ENCODE measurements around the gene IMPG1.

The IMPG1 gene

GRCh38 chr6:75892384-75892783, 180.1 kb downstream of the IMPG1 start:
- H3K9me3 ChIP-seq (replicated peaks in 1 of 2; ENCODE audit: control insufficient read depth in 2 of 2, insufficient read depth in 1 of 2, low read depth in 1 of 2, low read length in 2 of 2), result no peaks in the 10 kb centered on the region
- no peak overlapping the region for H3K4me3 ChIP-seq (ENCODE audit: low read length in 2 of 2)
- no peak overlapping the region for H3K27ac ChIP-seq (replicated peaks; ENCODE audit: low read length)
- H3K14ac ChIP-seq (ENCODE audit: low read length), result no peak overlapping the region
- no peaks in the 10 kb centered on the region for H3K27me3 ChIP-seq (ENCODE audit: control insufficient read depth in 3 of 3, insufficient read depth in 3 of 3, low read depth in 1 of 3, low read length in 3 of 3)
- no CpG with 5 or more reads among the region's 8 CpGs for WGBS, 2 donors (ENCODE audit: extremely low coverage in 2 of 2, insufficient read length in 2 of 2, insufficient replicate concordance in 1 of 2)
- peaks cover 0 to 39% of the 10 kb centered on the region in 2 donors for H3K36me3 ChIP-seq (replicated peaks in 1 of 2; ENCODE audit: control insufficient read depth in 2 of 2, insufficient read depth in 2 of 2, low read length in 2 of 2)
- no peak overlapping the region for H3K4me2 ChIP-seq (ENCODE audit: insufficient read depth, low read length, poor library complexity, severe bottlenecking)
- no peak overlapping the region for H2AK5ac ChIP-seq (ENCODE audit: low read depth, low read length)
- no peak overlapping the region for H3K9ac ChIP-seq (ENCODE audit: low read depth, low read length, poor library complexity)
- no peak overlapping the region for H3K4ac ChIP-seq (ENCODE audit: low read length)
- no peak overlapping the region for H2BK5ac ChIP-seq (ENCODE audit: low read length)
- no peaks in the 10 kb centered on the region for H3K4me1 ChIP-seq (ENCODE audit: control insufficient read depth in 2 of 2, insufficient read depth in 1 of 2, low read depth in 1 of 2, low read length in 2 of 2)
- H3K23ac ChIP-seq (ENCODE audit: low read depth, low read length, poor library complexity), result no peak overlapping the region
- no peak overlapping the region for H2BK15ac ChIP-seq (ENCODE audit: low read length)
- no peak for DNase-seq (ENCODE audit: low spot score)
- H4K8ac ChIP-seq (ENCODE audit: low read depth, low read length), result no peak overlapping the region
- H3K18ac ChIP-seq (ENCODE audit: low read length), result no peak overlapping the region
- H2BK12ac ChIP-seq (ENCODE audit: low read length), result no peak overlapping the region
- no peaks in the 10 kb centered on the region for H3K79me1 ChIP-seq (ENCODE audit: low read depth, low read length)
- no peak overlapping the region for H2AFZ ChIP-seq (ENCODE audit: low read length)
- H2BK120ac ChIP-seq (ENCODE audit: low read depth, low read length), result no peak overlapping the region
- no peak overlapping the region for H4K91ac ChIP-seq (ENCODE audit: low read depth, low read length, poor library complexity)

GRCh38 chr6:75884822-75885221, 187.6 kb downstream of the IMPG1 start:
- H2BK12ac ChIP-seq (ENCODE audit: low read length), result no peak overlapping the region
- no peak overlapping the region for H3K4me2 ChIP-seq (ENCODE audit: insufficient read depth, low read length, poor library complexity, severe bottlenecking)
- no peak overlapping the region for H3K27ac ChIP-seq (replicated peaks; ENCODE audit: low read length)
- H3K79me1 ChIP-seq (ENCODE audit: low read depth, low read length), result no peaks in the 10 kb centered on the region
- H3K14ac ChIP-seq (ENCODE audit: low read length), result no peak overlapping the region
- peaks cover 0 to 37% of the 10 kb centered on the region in 2 donors for H3K36me3 ChIP-seq (replicated peaks in 1 of 2; ENCODE audit: control insufficient read depth in 2 of 2, insufficient read depth in 2 of 2, low read length in 2 of 2)
- H3K9me3 ChIP-seq (replicated peaks in 1 of 2; ENCODE audit: control insufficient read depth in 2 of 2, insufficient read depth in 1 of 2, low read depth in 1 of 2, low read length in 2 of 2), result no peaks in the 10 kb centered on the region
- no peak overlapping the region for H2BK15ac ChIP-seq (ENCODE audit: low read length)
- no peak overlapping the region for H4K91ac ChIP-seq (ENCODE audit: low read depth, low read length, poor library complexity)
- no peak overlapping the region for H2AK5ac ChIP-seq (ENCODE audit: low read depth, low read length)
- no peak overlapping the region for H3K4me3 ChIP-seq (ENCODE audit: low read length in 2 of 2)
- DNase-seq (ENCODE audit: low spot score), result no peak
- no CpG with 5 or more reads among the region's 2 CpGs for WGBS, 2 donors (ENCODE audit: extremely low coverage in 2 of 2, insufficient read length in 2 of 2, insufficient replicate concordance in 1 of 2)
- no peak overlapping the region for H3K23ac ChIP-seq (ENCODE audit: low read depth, low read length, poor library complexity)
- no peak overlapping the region for H2BK5ac ChIP-seq (ENCODE audit: low read length)
- H2AFZ ChIP-seq (ENCODE audit: low read length), result no peak overlapping the region
- H3K4me1 ChIP-seq (ENCODE audit: control insufficient read depth in 2 of 2, insufficient read depth in 1 of 2, low read depth in 1 of 2, low read length in 2 of 2), result no peaks in the 10 kb centered on the region
- H3K9ac ChIP-seq (ENCODE audit: low read depth, low read length, poor library complexity), result no peak overlapping the region
- no peak overlapping the region for H3K18ac ChIP-seq (ENCODE audit: low read length)
- no peak overlapping the region for H4K8ac ChIP-seq (ENCODE audit: low read depth, low read length)
- H2BK120ac ChIP-seq (ENCODE audit: low read depth, low read length), result no peak overlapping the region
- H3K27me3 ChIP-seq (ENCODE audit: control insufficient read depth in 3 of 3, insufficient read depth in 3 of 3, low read depth in 1 of 3, low read length in 3 of 3), result no peaks in the 10 kb centered on the region
- no peak overlapping the region for H3K4ac ChIP-seq (ENCODE audit: low read length)

GRCh38 chr6:75882734-75883133, 189.7 kb downstream of the IMPG1 start:
- H3K18ac ChIP-seq (ENCODE audit: low read length), result no peak overlapping the region
- no peak overlapping the region for H3K23ac ChIP-seq (ENCODE audit: low read depth, low read length, poor library complexity)
- no peak overlapping the region for H2BK120ac ChIP-seq (ENCODE audit: low read depth, low read length)
- no peak overlapping the region for H3K14ac ChIP-seq (ENCODE audit: low read length)
- H3K27me3 ChIP-seq (ENCODE audit: control insufficient read depth in 3 of 3, insufficient read depth in 3 of 3, low read depth in 1 of 3, low read length in 3 of 3), result no peaks in the 10 kb centered on the region
- no peak overlapping the region for H4K8ac ChIP-seq (ENCODE audit: low read depth, low read length)
- WGBS, 2 donors (ENCODE audit: extremely low coverage in 2 of 2, insufficient read length in 2 of 2, insufficient replicate concordance in 1 of 2), result no CpG with 5 or more reads among the region's 2 CpGs
- no peak overlapping the region for H3K27ac ChIP-seq (replicated peaks; ENCODE audit: low read length)
- H2AK5ac ChIP-seq (ENCODE audit: low read depth, low read length), result no peak overlapping the region
- no peak for DNase-seq (ENCODE audit: low spot score)
- H2BK15ac ChIP-seq (ENCODE audit: low read length), result no peak overlapping the region
- H4K91ac ChIP-seq (ENCODE audit: low read depth, low read length, poor library complexity), result no peak overlapping the region
- H3K9ac ChIP-seq (ENCODE audit: low read depth, low read length, poor library complexity), result no peak overlapping the region
- no peak overlapping the region for H3K4ac ChIP-seq (ENCODE audit: low read length)
- H2BK12ac ChIP-seq (ENCODE audit: low read length), result no peak overlapping the region
- H3K4me1 ChIP-seq (ENCODE audit: control insufficient read depth in 2 of 2, insufficient read depth in 1 of 2, low read depth in 1 of 2, low read length in 2 of 2), result no peaks in the 10 kb centered on the region
- H3K79me1 ChIP-seq (ENCODE audit: low read depth, low read length), result no peaks in the 10 kb centered on the region
- peaks cover 0 to 45% of the 10 kb centered on the region in 2 donors for H3K36me3 ChIP-seq (replicated peaks in 1 of 2; ENCODE audit: control insufficient read depth in 2 of 2, insufficient read depth in 2 of 2, low read length in 2 of 2)
- no peak overlapping the region for H2BK5ac ChIP-seq (ENCODE audit: low read length)
- H2AFZ ChIP-seq (ENCODE audit: low read length), result no peak overlapping the region
- no peaks in the 10 kb centered on the region for H3K9me3 ChIP-seq (replicated peaks in 1 of 2; ENCODE audit: control insufficient read depth in 2 of 2, insufficient read depth in 1 of 2, low read depth in 1 of 2, low read length in 2 of 2)
- no peak overlapping the region for H3K4me3 ChIP-seq (ENCODE audit: low read length in 2 of 2)
- H3K4me2 ChIP-seq (ENCODE audit: insufficient read depth, low read length, poor library complexity, severe bottlenecking), result no peak overlapping the region

GRCh38 chr6:75880305-75880704, 192.2 kb downstream of the IMPG1 start:
- no peak overlapping the region for H4K8ac ChIP-seq (ENCODE audit: low read depth, low read length)
- no peak overlapping the region for H3K27ac ChIP-seq (replicated peaks; ENCODE audit: low read length)
- H3K4ac ChIP-seq (ENCODE audit: low read length), result no peak overlapping the region
- H3K27me3 ChIP-seq (ENCODE audit: control insufficient read depth in 3 of 3, insufficient read depth in 3 of 3, low read depth in 1 of 3, low read length in 3 of 3), result no peaks in the 10 kb centered on the region
- no peak overlapping the region for H3K4me3 ChIP-seq (ENCODE audit: low read length in 2 of 2)
- H2AK5ac ChIP-seq (ENCODE audit: low read depth, low read length), result no peak overlapping the region
- no peaks in the 10 kb centered on the region for H3K79me1 ChIP-seq (ENCODE audit: low read depth, low read length)
- no peaks in the 10 kb centered on the region for H3K4me1 ChIP-seq (ENCODE audit: control insufficient read depth in 2 of 2, insufficient read depth in 1 of 2, low read depth in 1 of 2, low read length in 2 of 2)
- no peak overlapping the region for H3K9ac ChIP-seq (ENCODE audit: low read depth, low read length, poor library complexity)
- H3K14ac ChIP-seq (ENCODE audit: low read length), result no peak overlapping the region
- no peak overlapping the region for H4K91ac ChIP-seq (ENCODE audit: low read depth, low read length, poor library complexity)
- no peak overlapping the region for H2BK15ac ChIP-seq (ENCODE audit: low read length)
- no peak for DNase-seq (ENCODE audit: low spot score)
- no peak overlapping the region for H3K4me2 ChIP-seq (ENCODE audit: insufficient read depth, low read length, poor library complexity, severe bottlenecking)
- no peak overlapping the region for H2AFZ ChIP-seq (ENCODE audit: low read length)
- no peak overlapping the region for H3K18ac ChIP-seq (ENCODE audit: low read length)
- no peak overlapping the region for H2BK5ac ChIP-seq (ENCODE audit: low read length)
- H3K36me3 ChIP-seq (replicated peaks in 1 of 2; ENCODE audit: control insufficient read depth in 2 of 2, insufficient read depth in 2 of 2, low read length in 2 of 2), result peaks cover 2 to 53% of the 10 kb centered on the region in 2 donors
- no peak overlapping the region for H2BK120ac ChIP-seq (ENCODE audit: low read depth, low read length)
- no peaks in the 10 kb centered on the region for H3K9me3 ChIP-seq (replicated peaks in 1 of 2; ENCODE audit: control insufficient read depth in 2 of 2, insufficient read depth in 1 of 2, low read depth in 1 of 2, low read length in 2 of 2)
- no CpG with 5 or more reads among the region's 1 CpG for WGBS, 2 donors (ENCODE audit: extremely low coverage in 2 of 2, insufficient read length in 2 of 2, insufficient replicate concordance in 1 of 2)
- no peak overlapping the region for H2BK12ac ChIP-seq (ENCODE audit: low read length)
- no peak overlapping the region for H3K23ac ChIP-seq (ENCODE audit: low read depth, low read length, poor library complexity)
